Embryonic facial prominence (tissue), 1 donor: ENCODE results near the gene ARHGAP1.

Experiments used
- DNase-seq: peaks from one replicate; pipeline ENCODE4 v3.0.0-alpha.2; 2016; ENCODE audit errors: extremely low spot score

The ARHGAP1 gene

DNA sequence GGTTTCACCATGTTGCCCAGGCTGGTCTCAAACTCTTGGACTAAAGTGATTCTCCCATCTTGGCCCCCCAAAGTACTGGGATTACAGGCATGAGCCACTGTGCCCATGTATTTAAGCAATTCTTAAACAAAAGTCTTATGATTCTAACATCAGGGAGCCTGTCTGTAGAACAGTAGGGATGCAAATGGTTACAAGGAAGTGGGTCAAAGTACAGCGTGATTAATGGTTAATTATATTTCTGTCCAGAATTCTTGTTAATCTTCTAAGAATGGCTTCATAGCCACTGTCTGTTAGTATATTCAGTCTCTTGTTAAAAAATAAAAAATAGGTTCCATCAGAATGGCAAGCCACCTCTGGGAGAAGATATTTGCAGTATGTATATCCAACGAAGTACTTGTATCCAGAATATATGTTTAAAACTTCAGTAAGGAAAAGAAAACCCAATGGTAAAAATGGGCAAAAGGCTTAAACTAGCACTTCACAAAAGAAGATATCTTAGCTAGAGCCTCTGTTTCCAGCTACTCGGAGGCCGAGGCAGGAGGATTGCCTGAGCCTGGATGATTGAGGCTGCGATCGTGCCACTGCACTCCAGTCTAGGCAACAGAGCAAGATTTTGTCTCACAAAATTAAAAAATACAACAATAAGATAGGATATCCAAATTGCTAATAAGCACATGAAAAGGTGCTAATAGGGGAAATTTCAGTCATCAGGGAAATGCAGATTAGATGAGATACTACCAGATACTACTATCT, 60.2 kb downstream of the ARHGAP1 start:
- DNase-seq, result no peak

DNA sequence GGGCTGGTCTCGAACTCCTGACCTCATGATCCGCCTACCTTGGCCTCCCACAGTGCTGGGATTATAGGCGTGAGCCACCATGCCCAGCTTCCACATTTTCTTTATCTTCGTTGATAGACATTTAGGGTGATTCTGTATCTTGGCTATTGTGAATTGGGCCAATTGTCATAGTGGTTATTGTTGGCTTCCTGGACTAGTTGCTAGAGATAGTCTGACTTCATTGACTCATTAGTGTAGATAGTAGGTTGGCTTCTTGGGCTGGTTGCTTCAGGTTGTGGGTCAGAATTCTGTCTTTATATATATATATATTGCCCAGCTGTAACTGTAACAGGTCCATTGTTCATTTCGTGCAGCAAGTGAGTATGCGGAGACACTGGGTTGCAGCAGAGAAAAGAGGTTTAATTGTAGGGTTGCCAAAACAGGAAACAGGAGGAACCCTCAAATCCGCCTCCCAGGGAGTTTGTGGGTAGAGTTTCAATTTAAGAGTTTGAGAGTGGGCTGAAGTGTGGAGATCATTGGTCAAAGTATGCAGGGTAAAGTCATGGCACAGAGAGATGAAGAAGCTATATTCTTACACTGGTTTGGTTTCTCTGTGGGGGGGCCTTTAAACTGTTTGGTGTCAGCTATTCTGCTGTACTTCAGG, 61.1 kb downstream of the ARHGAP1 start:
- DNase-seq, result no peak

DNA sequence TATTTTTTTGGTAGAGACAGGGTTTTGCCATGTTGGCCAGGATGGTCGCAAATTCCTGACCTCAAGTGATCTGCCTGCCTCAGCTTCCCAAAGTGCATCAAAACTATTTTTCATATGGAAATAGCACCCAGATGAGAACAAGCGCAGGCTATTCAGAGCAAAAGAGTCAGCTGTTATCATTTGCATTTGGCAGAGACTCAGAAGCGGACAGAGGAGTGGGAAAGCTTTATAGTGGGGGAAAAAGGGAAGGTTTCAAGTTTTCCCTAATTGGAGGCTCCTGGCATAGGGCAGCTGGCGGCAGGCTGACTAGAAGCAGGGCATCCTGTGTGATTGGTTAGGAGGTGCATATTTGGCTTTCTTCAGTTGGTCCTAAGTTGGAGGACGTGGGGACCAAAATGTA, 62.9 kb downstream of the ARHGAP1 start:
- DNase-seq, result no peak

DNA sequence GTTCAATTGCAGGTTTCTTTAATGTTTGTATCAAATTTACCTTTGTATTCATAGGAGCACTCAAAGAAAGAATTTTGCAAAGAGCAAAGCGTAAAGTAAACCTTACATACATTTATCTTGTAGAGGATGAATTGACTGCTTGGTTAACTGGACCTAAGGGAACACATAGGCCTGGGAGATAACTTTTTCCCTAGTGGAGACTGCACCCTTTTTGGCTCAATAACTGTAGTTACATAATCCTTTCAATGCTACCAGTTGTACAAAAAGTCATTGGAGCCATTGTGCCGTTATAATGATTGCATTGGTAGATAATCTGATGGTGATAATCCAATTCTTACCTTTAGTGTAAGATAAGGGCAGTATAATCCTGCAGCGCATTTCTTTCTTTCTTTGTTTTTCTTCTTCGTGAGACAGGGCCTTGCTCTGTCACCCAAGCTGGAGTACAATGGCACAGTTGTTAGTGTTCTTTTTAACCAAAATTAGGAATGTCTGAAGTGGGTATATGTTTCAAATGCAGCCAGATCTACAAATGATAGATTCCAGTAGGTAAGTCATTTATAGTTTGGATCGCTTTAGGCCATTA, 64.8 kb downstream of the ARHGAP1 start:
- no peak for DNase-seq

DNA sequence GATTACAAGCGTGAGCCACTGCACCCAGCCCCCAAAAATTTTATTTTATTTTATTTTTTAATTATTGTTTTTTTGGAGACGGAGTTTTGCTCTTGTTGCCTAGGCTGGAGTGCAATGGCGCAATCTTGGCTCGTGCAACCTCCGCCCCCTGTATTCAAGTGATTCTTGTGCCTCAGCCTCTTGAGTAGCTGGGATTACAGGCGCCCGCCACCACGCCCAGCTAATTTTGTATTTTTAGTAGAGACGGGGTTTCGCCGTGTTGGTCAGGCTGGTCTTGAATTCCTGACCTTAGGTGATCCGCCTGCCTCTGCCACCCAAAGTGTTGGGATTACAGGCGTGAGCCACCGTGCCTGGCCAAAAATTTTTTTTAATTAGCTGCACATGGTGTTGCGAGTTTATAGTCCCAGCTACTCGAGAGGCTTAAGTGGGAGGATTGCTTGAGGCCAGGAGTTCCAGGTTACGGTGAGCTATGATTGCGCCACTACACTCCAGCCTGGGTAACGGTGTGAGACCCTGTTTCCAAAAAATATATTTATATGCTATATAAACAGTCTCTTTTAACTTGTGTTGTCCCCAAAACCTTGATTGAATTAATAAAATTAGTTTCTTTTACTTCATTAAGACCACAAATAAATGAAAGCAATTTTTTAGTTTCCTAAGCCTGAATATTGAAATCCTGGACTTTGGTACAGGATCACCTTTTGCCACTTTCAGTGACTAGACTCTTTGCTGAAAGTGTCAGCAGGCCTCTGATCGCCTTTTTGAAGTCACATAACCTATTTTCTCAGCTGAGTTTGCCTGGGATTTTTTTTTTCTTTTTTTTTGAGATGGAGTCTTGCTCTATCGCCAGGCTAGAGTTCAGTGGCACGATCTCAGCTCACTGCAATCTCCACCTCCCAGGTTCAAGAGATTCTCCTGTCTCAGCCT, 66.9 kb downstream of the ARHGAP1 start:
- DNase-seq, result no peak

DNA sequence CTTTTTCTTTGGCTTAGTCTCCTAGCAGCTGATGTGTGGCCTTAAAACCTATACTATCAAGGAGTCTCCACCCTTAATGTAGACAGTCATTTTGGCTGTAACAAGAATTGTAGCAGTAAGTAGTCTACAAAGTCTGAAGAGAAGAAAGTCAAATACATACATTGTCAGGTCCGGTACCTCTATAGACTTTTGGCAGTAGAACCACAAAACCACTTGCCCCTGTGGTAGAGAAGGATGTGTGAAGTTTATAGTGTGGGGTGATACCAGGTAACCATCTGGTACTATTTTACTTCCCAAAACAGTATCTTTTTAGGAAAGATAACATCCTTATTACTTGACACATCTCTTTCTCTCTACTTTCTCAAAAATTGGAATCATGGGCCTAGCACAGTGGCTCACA, 67.9 kb downstream of the ARHGAP1 start:
- DNase-seq, result no peak

DNA sequence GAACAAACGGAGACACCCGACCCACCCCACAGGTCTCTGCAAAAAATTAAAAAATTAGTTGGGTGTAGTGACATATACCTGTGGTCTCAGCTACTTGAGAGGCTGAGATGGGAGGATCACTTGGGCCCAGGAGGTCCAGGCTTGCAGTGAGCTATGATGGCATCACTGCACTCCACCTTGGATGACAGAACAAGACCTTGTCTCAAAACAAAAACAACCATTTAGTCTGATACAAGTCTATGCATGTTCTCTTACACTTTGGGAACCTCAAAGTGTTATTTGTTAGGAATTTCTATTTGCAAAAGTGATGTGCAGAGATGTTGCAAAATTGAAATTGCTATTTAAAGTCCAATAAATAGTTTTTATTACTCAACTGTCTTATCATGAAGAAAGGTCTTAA, 68.7 kb downstream of the ARHGAP1 start:
- DNase-seq, result no peak

DNA sequence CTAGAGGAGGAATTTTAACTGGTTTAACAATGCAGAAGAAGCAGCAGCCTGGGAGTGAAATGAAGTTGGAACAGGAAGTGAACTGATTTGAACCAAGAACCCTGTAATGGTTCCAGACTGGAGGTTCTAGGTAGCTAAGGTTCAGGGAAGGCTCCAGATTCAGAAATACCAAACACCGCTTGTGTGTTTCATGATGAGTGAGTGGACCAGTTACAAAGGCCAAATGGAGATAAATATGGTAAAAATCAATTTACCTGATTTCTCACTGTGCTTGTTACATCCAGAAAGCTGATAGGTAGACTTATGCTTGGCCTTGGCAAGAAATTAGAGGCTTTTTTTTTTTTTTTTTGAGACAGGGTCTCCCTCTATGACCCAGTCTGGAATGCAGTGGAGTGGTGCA, 70.2 kb downstream of the ARHGAP1 start:
- no peak for DNase-seq

DNA sequence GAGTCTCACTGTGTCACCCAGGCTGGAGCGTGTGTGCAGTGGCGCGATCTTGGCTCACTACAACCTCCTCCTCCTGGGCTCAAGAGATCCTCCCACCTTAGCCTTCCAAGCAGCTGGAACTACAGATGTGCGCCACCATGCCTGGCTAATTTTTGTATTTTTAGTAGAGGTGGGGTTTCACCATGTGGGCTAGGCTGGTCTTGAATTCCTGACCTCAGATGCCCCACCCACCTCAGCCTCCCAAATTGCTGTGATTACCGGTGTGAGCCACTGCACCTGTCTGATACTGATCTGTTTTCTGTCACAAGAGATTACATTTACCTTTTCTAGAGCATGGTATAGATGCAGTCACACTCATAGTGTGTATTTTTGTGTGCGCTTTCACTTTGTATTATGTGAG, 71.5 kb downstream of the ARHGAP1 start:
- no peak for DNase-seq
